GM18909 (cell line): ENCODE data around the gene FBLN1.
"Not testable (repeated sequence)": the region's sequence is repeated elsewhere in the genome, so short reads cannot be mapped to it uniquely, and the experiment has no call there.

Source experiments
- ATAC-seq: cut with Tn5 transposase; IDR thresholded peaks from one replicate; pipeline ENCODE4 v1.9.1; 2021; ENCODE audit warnings: mild to moderate bottlenecking; ENCODE audit not compliant: unreplicated experiment, poor library complexity

Gene FBLN1

GRCh38 chr22:45502215-45503049, at the start of gene FBLN1:
FBLN1 (plus strand) TSS chr22:45502883; CDS start chr22:45502986, 103 bp downstream.
- ATAC-seq, result no peak

GRCh38 chr22:45453764-45454163, 48.9 kb upstream of the FBLN1 start:
- no peak for ATAC-seq

GRCh38 chr22:45454275-45454674, 48.4 kb upstream of the FBLN1 start:
- no peak for ATAC-seq

GRCh38 chr22:45455212-45455611, 47.5 kb upstream of the FBLN1 start:
- ATAC-seq, result no peak

- ATAC-seq, result no peak
Measured at GRCh38 chr22:45455621-45456020, 47.1 kb upstream of the FBLN1 start.

- ATAC-seq, result no peak
Measured at GRCh38 chr22:45456811-45457210, 45.9 kb upstream of the FBLN1 start.

GRCh38 chr22:45458532-45458931, 44.2 kb upstream of the FBLN1 start:
- no peak for ATAC-seq

GRCh38 chr22:45459235-45459634, 43.4 kb upstream of the FBLN1 start:
- no peak for ATAC-seq

GRCh38 chr22:45460288-45461109, 42.2 kb upstream of the FBLN1 start:
- ATAC-seq, result no peak

- no peak for ATAC-seq
Measured at GRCh38 chr22:45462034-45462655, 40.5 kb upstream of the FBLN1 start.

GRCh38 chr22:45463691-45464090, 39.0 kb upstream of the FBLN1 start:
- ATAC-seq, result not testable (repeated sequence)

- no peak for ATAC-seq
Measured at GRCh38 chr22:45465633-45466032, 37.0 kb upstream of the FBLN1 start.

GRCh38 chr22:45468872-45469271, 33.8 kb upstream of the FBLN1 start:
- ATAC-seq, result no peak

- ATAC-seq, result no peak
Measured at GRCh38 chr22:45469281-45470073, 33.2 kb upstream of the FBLN1 start.

- ATAC-seq, result no peak
Measured at GRCh38 chr22:45470871-45471270, 31.8 kb upstream of the FBLN1 start.

GRCh38 chr22:45472426-45472825, 30.3 kb upstream of the FBLN1 start:
- ATAC-seq, result no peak

GRCh38 chr22:45473626-45474237, 29.0 kb upstream of the FBLN1 start:
- ATAC-seq, result no peak

GRCh38 chr22:45475063-45475747, 27.5 kb upstream of the FBLN1 start:
- no peak for ATAC-seq

- no peak for ATAC-seq
Measured at GRCh38 chr22:45475851-45476514, 26.7 kb upstream of the FBLN1 start.
